ENCODE measurements around the gene NAALADL2. TPM values are rescaled to one million over a fixed set of nuclear protein-coding genes. Genes with fewer than 3 reads are reported as not detected.

Gene NAALADL2
- total and polyA plus RNA-seq, 2 donors (not counting 1 experiment from before 2014, with no cell fraction given), result not detected

DNA sequence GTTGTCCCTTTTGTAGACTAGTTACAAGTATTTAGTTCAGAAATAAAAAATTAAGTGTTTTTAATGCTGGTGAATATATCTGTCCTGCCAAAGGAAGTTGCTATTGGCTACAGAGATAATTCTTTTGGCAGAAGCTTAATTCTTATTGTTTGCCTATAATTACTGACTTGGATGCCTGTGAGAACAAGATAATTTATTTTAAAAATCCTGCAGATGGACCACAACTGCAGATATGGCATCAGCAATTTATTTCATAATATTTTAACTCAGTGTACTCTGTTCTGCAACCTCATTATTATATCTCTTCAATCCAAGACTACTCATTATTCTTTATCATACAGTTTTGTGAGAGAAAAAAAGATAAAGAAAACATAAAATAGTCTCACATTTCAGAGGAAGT is 789.8 kb downstream of the NAALADL2 start:
- TF ChIP-seq, protein P1, sequence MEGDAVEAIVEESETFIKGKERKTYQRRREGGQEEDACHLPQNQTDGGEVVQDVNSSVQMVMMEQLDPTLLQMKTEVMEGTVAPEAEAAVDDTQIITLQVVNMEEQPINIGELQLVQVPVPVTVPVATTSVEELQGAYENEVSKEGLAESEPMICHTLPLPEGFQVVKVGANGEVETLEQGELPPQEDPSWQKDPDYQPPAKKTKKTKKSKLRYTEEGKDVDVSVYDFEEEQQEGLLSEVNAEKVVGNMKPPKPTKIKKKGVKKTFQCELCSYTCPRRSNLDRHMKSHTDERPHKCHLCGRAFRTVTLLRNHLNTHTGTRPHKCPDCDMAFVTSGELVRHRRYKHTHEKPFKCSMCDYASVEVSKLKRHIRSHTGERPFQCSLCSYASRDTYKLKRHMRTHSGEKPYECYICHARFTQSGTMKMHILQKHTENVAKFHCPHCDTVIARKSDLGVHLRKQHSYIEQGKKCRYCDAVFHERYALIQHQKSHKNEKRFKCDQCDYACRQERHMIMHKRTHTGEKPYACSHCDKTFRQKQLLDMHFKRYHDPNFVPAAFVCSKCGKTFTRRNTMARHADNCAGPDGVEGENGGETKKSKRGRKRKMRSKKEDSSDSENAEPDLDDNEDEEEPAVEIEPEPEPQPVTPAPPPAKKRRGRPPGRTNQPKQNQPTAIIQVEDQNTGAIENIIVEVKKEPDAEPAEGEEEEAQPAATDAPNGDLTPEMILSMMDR (IDR thresholded peaks at IDR 0.05), result no peak
- no peak for TF ChIP-seq EZH2 (IDR thresholded peaks at IDR 0.05; ENCODE audit: borderline replicate concordance, insufficient read depth, low read depth, low read length, poor library complexity, severe bottlenecking)
- ATAC-seq (ENCODE audit: low read depth) (no peak), DNase-seq (no peak)
- Histone ChIP-seq H3K4me1 (ENCODE audit: control insufficient read depth in 2 of 2, insufficient read depth in 2 of 2, low read length in 2 of 2) (no peaks in the 10 kb centered on the region), H3K4me3 (ENCODE audit: control extremely low read depth in 1 of 5, extremely low read depth in 1 of 5, insufficient read depth in 1 of 5, low read depth in 2 of 5, low read length in 4 of 5) (no peak overlapping the region), H3K9me3 (ENCODE audit: control extremely low read depth in 1 of 3, control insufficient read depth in 2 of 3, insufficient read depth in 1 of 3, low read length in 2 of 3) (no peaks in the 10 kb centered on the region), H3K4me2 (replicated peaks; ENCODE audit: low read depth, low read length, poor library complexity, severe bottlenecking) (no peak overlapping the region), H2AFZ (ENCODE audit: insufficient read depth, low read depth, low read length, poor library complexity, severe bottlenecking) (no peak overlapping the region), H3K79me2 (ENCODE audit: control insufficient read depth, insufficient read depth, low read length) (no peaks in the 10 kb centered on the region), H3K36me3 (replicated peaks in 1 of 2; ENCODE audit: control extremely low read depth in 1 of 2, control insufficient read depth in 1 of 2, extremely low read depth in 1 of 2, insufficient read depth in 2 of 2, low read length in 1 of 2) (no peaks in the 10 kb centered on the region), H3K27ac (ENCODE audit: low read length in 2 of 2) (no peak overlapping the region), H3K9ac (ENCODE audit: low read length) (no peak overlapping the region), H4K20me1 (ENCODE audit: control insufficient read depth, insufficient read depth, low read length, poor library complexity, severe bottlenecking) (no peaks in the 10 kb centered on the region), H3K27me3 (replicated peaks in 1 of 4; ENCODE audit: control extremely low read depth in 1 of 4, control insufficient read depth in 3 of 4, insufficient read depth in 4 of 4, low read length in 3 of 4) (no peaks in the 10 kb centered on the region)
- intact Hi-C loops (cut with micrococcal nuclease), result no loop called here
- POLR2A ChIA-PET, result no interaction called here
- H3K27ac Mint-ChIP-seq, result no peak overlapping the region
- no peaks in the 10 kb centered on the region for H3K4me1 Mint-ChIP-seq
- no peak overlapping the region for H3K4me3 Mint-ChIP-seq
- H3K9me3 Mint-ChIP-seq (ENCODE audit: insufficient read depth), result no peaks in the 10 kb centered on the region
- H3K27me3 Mint-ChIP-seq, result no peaks in the 10 kb centered on the region
- CTCF ChIA-PET, result no interaction called here

DNA sequence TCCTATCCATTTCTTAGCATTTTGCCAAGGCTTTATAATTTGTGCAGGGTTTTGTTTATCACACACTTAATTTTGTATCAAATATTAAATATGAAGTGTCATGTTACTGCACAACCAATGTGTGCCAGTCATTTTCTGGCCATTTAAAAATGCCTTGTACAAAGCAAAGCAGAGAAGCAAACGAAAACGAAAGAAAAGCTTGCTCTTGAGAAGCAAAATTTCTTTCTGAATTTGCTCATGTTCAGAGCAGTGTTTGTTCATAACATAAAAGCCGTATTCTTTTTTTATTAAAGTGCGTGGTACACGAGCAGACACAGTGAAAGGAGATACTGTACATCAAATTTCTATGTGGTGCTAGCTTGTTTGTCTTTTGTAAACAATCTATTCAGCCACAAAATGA is 792.6 kb downstream of the NAALADL2 start:
- H3K36me3 ChIP-seq (replicated peaks in 1 of 2; ENCODE audit: control extremely low read depth in 1 of 2, control insufficient read depth in 1 of 2, extremely low read depth in 1 of 2, insufficient read depth in 2 of 2, low read length in 1 of 2), result no peaks in the 10 kb centered on the region
- ChIA-PET CTCF (no interaction called here), POLR2A (no interaction called here)
- H2AFZ ChIP-seq (ENCODE audit: insufficient read depth, low read depth, low read length, poor library complexity, severe bottlenecking), result no peak overlapping the region
- no peaks in the 10 kb centered on the region for H3K4me1 ChIP-seq (ENCODE audit: control insufficient read depth in 2 of 2, insufficient read depth in 2 of 2, low read length in 2 of 2)
- DNase-seq, result no peak
- H3K4me3 ChIP-seq (ENCODE audit: control extremely low read depth in 1 of 5, extremely low read depth in 1 of 5, insufficient read depth in 1 of 5, low read depth in 2 of 5, low read length in 4 of 5), result no peak overlapping the region
- H3K4me2 ChIP-seq (replicated peaks; ENCODE audit: low read depth, low read length, poor library complexity, severe bottlenecking), result no peak overlapping the region
- Mint-ChIP-seq H3K4me3 (no peak overlapping the region), H3K27ac (no peak overlapping the region), H3K27me3 (no peaks in the 10 kb centered on the region), H3K9me3 (ENCODE audit: insufficient read depth) (no peaks in the 10 kb centered on the region), H3K4me1 (no peaks in the 10 kb centered on the region)
- TF ChIP-seq, protein P1 (IDR thresholded peaks at IDR 0.05), result no peak
- TF ChIP-seq EZH2 (IDR thresholded peaks at IDR 0.05; ENCODE audit: borderline replicate concordance, insufficient read depth, low read depth, low read length, poor library complexity, severe bottlenecking), result no peak
- H4K20me1 ChIP-seq (ENCODE audit: control insufficient read depth, insufficient read depth, low read length, poor library complexity, severe bottlenecking), result no peaks in the 10 kb centered on the region
- no peaks in the 10 kb centered on the region for H3K27me3 ChIP-seq (replicated peaks in 1 of 4; ENCODE audit: control extremely low read depth in 1 of 4, control insufficient read depth in 3 of 4, insufficient read depth in 4 of 4, low read length in 3 of 4)
- H3K9me3 ChIP-seq (ENCODE audit: control extremely low read depth in 1 of 3, control insufficient read depth in 2 of 3, insufficient read depth in 1 of 3, low read length in 2 of 3), result no peaks in the 10 kb centered on the region
- no peaks in the 10 kb centered on the region for H3K79me2 ChIP-seq (ENCODE audit: control insufficient read depth, insufficient read depth, low read length)
- ATAC-seq (ENCODE audit: low read depth), result no peak
- no peak overlapping the region for H3K27ac ChIP-seq (ENCODE audit: low read length in 2 of 2)
- no peak overlapping the region for H3K9ac ChIP-seq (ENCODE audit: low read length)
- 100% methylated on average over 3 of the region's 5 CpGs for WGBS (ENCODE audit: insufficient coverage)
- intact Hi-C loops (cut with micrococcal nuclease), result no loop called here

Measured in B cell (primary cell).